WTC11 (cell line): ENCODE results near the gene VIPR2. TPM values are rescaled to one million over a fixed set of nuclear protein-coding genes. Genes with fewer than 3 reads are reported as not detected.

ENCODE experiments used
- ATAC-seq: fragments of 200-7000 bp; cut with Tn5 transposase; 2 replicates; pipeline ENCODE4 v1.10.0; 2021; ENCODE audit warnings: mild to moderate bottlenecking, moderate library complexity
- CTCF ChIA-PET: fragments of 300-600 bp; sonication (Branson Sonifier 250); formaldehyde crosslinking; loops from one replicate; lab custom pipeline; 2021; ENCODE audit warnings: antibody characterized with exemption; lab: Charles Lee
- POLR2A ChIA-PET: fragments of 350-600 bp; sonication (Branson Sonifier 250); formaldehyde crosslinking; loops from one replicate; lab custom pipeline; 2021; ENCODE audit warnings: antibody characterized with exemption; lab: Charles Lee
- DNase-seq: peaks from one replicate; pipeline ENCODE4 v3.0.0; 2021; ENCODE audit warnings: low spot score
- H3K27ac Mint-ChIP-seq: 2 replicates; pipeline ENCODE4 v1.8.0; 2021; ENCODE audit warnings: mixed read lengths
- H3K27me3 Mint-ChIP-seq: 2 replicates; pipeline ENCODE4 v1.8.0; 2021; ENCODE audit warnings: low read depth, mild to moderate bottlenecking, moderate library complexity, mixed read lengths
- H3K36me3 Mint-ChIP-seq: 2 replicates; pipeline ENCODE4 v1.8.0; 2021; ENCODE audit warnings: mixed read lengths
- H3K4me1 Mint-ChIP-seq: 2 replicates; pipeline ENCODE4 v1.8.0; 2022; ENCODE audit warnings: mixed read lengths
- H3K4me3 Mint-ChIP-seq: 2 replicates; pipeline ENCODE4 v1.8.0; 2021; ENCODE audit warnings: mild to moderate bottlenecking, moderate library complexity, mixed read lengths
- H3K9me3 Mint-ChIP-seq: 2 replicates; pipeline ENCODE4 v1.8.0; 2021; ENCODE audit warnings: mixed read lengths
- CREB1 ChIP-seq: sonication (generic); formaldehyde crosslinking; IDR thresholded peaks from 2 replicates; pipeline ENCODE4 v1.8.0; 2023; ENCODE audit warnings: mild to moderate bottlenecking, missing genetic modification reagents
- ESRRA ChIP-seq: sonication (generic); formaldehyde crosslinking; IDR thresholded peaks from 2 replicates; pipeline ENCODE4 v1.8.1; 2022; ENCODE audit warnings: mild to moderate bottlenecking, missing genetic modification reagents, borderline replicate concordance
- ETV6 ChIP-seq: sonication (generic); formaldehyde crosslinking; IDR thresholded peaks from 2 replicates; pipeline ENCODE4 v1.8.1; 2022; ENCODE audit warnings: mild to moderate bottlenecking, missing genetic modification reagents
- FOXJ3 ChIP-seq: sonication (generic); formaldehyde crosslinking; IDR thresholded peaks from 2 replicates; pipeline ENCODE4 v1.9.0; 2021; ENCODE audit warnings: missing genetic modification reagents, mild to moderate bottlenecking, borderline replicate concordance
- FOXK1 ChIP-seq: sonication (generic); formaldehyde crosslinking; IDR thresholded peaks from 2 replicates; pipeline ENCODE4 v1.8.0; 2022; ENCODE audit warnings: mild to moderate bottlenecking, moderate library complexity, missing genetic modification reagents
- GTF2I ChIP-seq: fragments of 250-450 bp; sonication (Bioruptor Pico); conservative IDR thresholded peaks from 2 replicates; pipeline ENCODE4 v1.4.0; 2021; ENCODE audit warnings: mild to moderate bottlenecking
- IRF2 ChIP-seq: sonication (generic); formaldehyde crosslinking; IDR thresholded peaks from 2 replicates; pipeline ENCODE4 v1.8.0; 2022; ENCODE audit warnings: low read depth, missing genetic modification reagents, borderline replicate concordance
- MYBL2 ChIP-seq: sonication (generic); formaldehyde crosslinking; IDR thresholded peaks from 2 replicates; pipeline ENCODE4 v1.8.1; 2023; ENCODE audit warnings: mild to moderate bottlenecking, moderate library complexity, missing genetic modification reagents
- NFE2L1 ChIP-seq: sonication (generic); formaldehyde crosslinking; IDR thresholded peaks from 2 replicates; pipeline ENCODE4 v1.8.1; 2023; ENCODE audit warnings: missing genetic modification reagents
- NR2C2 ChIP-seq: sonication (generic); formaldehyde crosslinking; IDR thresholded peaks from 2 replicates; pipeline ENCODE4 v1.8.0; 2022; ENCODE audit warnings: mild to moderate bottlenecking, missing genetic modification reagents
- NR3C1 ChIP-seq: sonication (generic); formaldehyde crosslinking; conservative IDR thresholded peaks from 2 replicates; pipeline ENCODE4 v1.8.1; 2023; ENCODE audit warnings: low read depth, mild to moderate bottlenecking, missing genetic modification reagents
- PRRX2 ChIP-seq: fragments of 250-450 bp; sonication (Bioruptor Pico); IDR thresholded peaks from 2 replicates; pipeline ENCODE4 v1.8.0; 2021; ENCODE audit warnings: mild to moderate bottlenecking
- TCF7 ChIP-seq: sonication (generic); formaldehyde crosslinking; IDR thresholded peaks from 2 replicates; pipeline ENCODE4 v1.8.0; 2022; ENCODE audit warnings: mild to moderate bottlenecking, low read depth, missing genetic modification reagents, moderate library complexity
- TEAD4 ChIP-seq: sonication (generic); formaldehyde crosslinking; IDR thresholded peaks from 2 replicates; pipeline ENCODE4 v1.8.0; 2022; ENCODE audit warnings: mild to moderate bottlenecking, missing genetic modification reagents
- TP53 ChIP-seq: sonication (generic); formaldehyde crosslinking; IDR thresholded peaks from 2 replicates; pipeline ENCODE4 v1.8.1; 2023; ENCODE audit warnings: mild to moderate bottlenecking, missing genetic modification reagents
- ZNF317 ChIP-seq: sonication (generic); formaldehyde crosslinking; IDR thresholded peaks from 2 replicates; pipeline ENCODE4 v1.8.1; 2023; ENCODE audit warnings: low read depth, mild to moderate bottlenecking, moderate library complexity, missing genetic modification reagents, borderline replicate concordance
- ZNF396 ChIP-seq: fragments of 250-450 bp; sonication (Bioruptor Pico); IDR thresholded peaks from 2 replicates; pipeline ENCODE4 v1.8.0; 2021; ENCODE audit warnings: mild to moderate bottlenecking, moderate library complexity, borderline replicate concordance
- ZNF423 ChIP-seq: fragments of 250-450 bp; sonication (Bioruptor Pico); IDR thresholded peaks from 2 replicates; pipeline ENCODE4 v2.1.2; 2022; ENCODE audit warnings: mild to moderate bottlenecking, moderate library complexity
- total RNA-seq: library from RNA; stranded (reverse); gene quantifications from 3 replicates; pipeline ENCODE4 v1.2.3, GENCODE V29; 2021
- TF ChIP-seq, protein P1 (sequence below): sonication (generic); formaldehyde crosslinking; IDR thresholded peaks from 2 replicates; pipeline ENCODE4 v1.8.1; 2022; ENCODE audit warnings: low read depth, missing genetic modification reagents, borderline replicate concordance
- TF ChIP-seq, protein P2 (sequence below): fragments of 250-450 bp; sonication (Bioruptor Pico); IDR thresholded peaks from 2 replicates; pipeline ENCODE4 v1.9.0; 2021; ENCODE audit warnings: moderate library complexity, mild to moderate bottlenecking, inconsistent platforms, borderline replicate concordance
- TF ChIP-seq, protein P3 (sequence below): fragments of 250-450 bp; sonication (Bioruptor Pico); IDR thresholded peaks from 2 replicates; pipeline ENCODE4 v2.1.2; 2022; ENCODE audit warnings: mild to moderate bottlenecking, moderate library complexity
- TF ChIP-seq, protein P4 (sequence below): fragments of 250-450 bp; sonication (Bioruptor Pico); IDR thresholded peaks from 2 replicates; pipeline ENCODE4 v1.9.0; 2021; ENCODE audit warnings: mild to moderate bottlenecking, borderline replicate concordance
- TF ChIP-seq, protein P5 (sequence below): fragments of 250-450 bp; sonication (Bioruptor Pico); IDR thresholded peaks from 2 replicates; pipeline ENCODE4 v1.8.0; 2021; ENCODE audit warnings: mild to moderate bottlenecking
- TF ChIP-seq, protein P6 (sequence below): sonication (generic); formaldehyde crosslinking; IDR thresholded peaks from 2 replicates; pipeline ENCODE4 v1.8.0; 2023; ENCODE audit warnings: mild to moderate bottlenecking, missing genetic modification reagents

VIPR2 gene
- total RNA-seq, 1 experiment from 2014 or later, result 7.5 TPM

DNA sequence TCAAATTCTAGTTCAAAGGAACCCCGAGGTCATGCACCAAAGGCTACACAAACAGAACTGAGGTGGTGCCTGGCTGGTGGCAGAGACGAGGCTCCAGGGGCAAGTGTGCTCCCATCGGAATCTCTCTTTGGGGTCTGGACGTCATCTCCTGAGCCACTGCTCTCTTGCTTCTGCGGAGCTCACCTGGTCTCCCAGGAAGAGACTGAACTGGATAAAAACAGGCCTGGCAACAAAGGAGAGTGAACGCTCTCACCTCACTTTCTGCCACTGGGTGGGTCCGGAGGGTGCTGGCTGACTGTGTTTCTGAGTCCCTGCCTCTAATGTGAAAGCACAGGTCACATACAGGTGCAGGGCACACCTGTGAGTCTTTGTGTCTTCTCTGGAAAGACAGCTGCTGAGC, 22.4 kb downstream of the VIPR2 start (continued):
- no peak for TF ChIP-seq IRF2 (CRISPR knock-in tag)
- no peak for TF ChIP-seq MYBL2 (CRISPR knock-in tag)
- no peak for TF ChIP-seq PRRX2 (CRISPR knock-in tag)
- no peak for TF ChIP-seq CREB1 (CRISPR knock-in tag)
- TF ChIP-seq TCF7 (CRISPR knock-in tag), result no peak
- no peak for TF ChIP-seq FOXJ3 (CRISPR knock-in tag)
- TF ChIP-seq ETV6, result no peak
- TF ChIP-seq GTF2I (CRISPR knock-in tag), result no peak
- TF ChIP-seq, protein P1, sequence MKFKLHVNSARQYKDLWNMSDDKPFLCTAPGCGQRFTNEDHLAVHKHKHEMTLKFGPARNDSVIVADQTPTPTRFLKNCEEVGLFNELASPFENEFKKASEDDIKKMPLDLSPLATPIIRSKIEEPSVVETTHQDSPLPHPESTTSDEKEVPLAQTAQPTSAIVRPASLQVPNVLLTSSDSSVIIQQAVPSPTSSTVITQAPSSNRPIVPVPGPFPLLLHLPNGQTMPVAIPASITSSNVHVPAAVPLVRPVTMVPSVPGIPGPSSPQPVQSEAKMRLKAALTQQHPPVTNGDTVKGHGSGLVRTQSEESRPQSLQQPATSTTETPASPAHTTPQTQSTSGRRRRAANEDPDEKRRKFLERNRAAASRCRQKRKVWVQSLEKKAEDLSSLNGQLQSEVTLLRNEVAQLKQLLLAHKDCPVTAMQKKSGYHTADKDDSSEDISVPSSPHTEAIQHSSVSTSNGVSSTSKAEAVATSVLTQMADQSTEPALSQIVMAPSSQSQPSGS (CRISPR knock-in tag), result no peak

DNA sequence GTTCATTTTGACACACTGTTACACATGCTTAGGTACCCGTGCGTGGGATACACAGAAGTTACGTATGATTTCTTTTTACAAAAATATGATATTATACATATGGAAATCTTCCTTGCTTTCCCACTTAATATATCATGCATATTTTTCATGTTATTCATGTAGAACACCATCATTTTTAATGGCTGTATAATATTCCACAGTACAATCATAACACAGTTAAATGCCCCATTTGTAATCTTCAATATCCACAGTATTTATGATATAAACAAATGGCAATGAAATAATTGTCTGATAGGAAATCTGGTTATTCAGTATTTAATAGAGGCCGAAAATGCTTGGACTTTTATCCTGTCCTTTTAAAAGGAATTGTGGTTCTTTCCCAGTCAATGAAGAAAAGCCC, 23.2 kb downstream of the VIPR2 start:
- no peak for ATAC-seq
- peaks cover 5% of the 10 kb centered on the region for H3K36me3 Mint-ChIP-seq
- no peak overlapping the region for H3K27ac Mint-ChIP-seq
- peaks cover 12% of the 10 kb centered on the region for H3K9me3 Mint-ChIP-seq
- DNase-seq, result no peak
- TF ChIP-seq NR2C2 (CRISPR knock-in tag) (no peak), CREB1 (CRISPR knock-in tag) (no peak), TP53 (CRISPR knock-in tag) (no peak), NR3C1 (no peak), FOXJ3 (CRISPR knock-in tag) (no peak), ZNF317 (CRISPR knock-in tag) (no peak), ZNF396 (CRISPR knock-in tag) (no peak), ESRRA (CRISPR knock-in tag) (no peak), GTF2I (CRISPR knock-in tag) (no peak), ZNF423 (CRISPR knock-in tag) (no peak), TEAD4 (no peak), ETV6 (no peak), IRF2 (CRISPR knock-in tag) (no peak), NFE2L1 (no peak), FOXK1 (CRISPR knock-in tag) (no peak)
- TF ChIP-seq, protein P2, sequence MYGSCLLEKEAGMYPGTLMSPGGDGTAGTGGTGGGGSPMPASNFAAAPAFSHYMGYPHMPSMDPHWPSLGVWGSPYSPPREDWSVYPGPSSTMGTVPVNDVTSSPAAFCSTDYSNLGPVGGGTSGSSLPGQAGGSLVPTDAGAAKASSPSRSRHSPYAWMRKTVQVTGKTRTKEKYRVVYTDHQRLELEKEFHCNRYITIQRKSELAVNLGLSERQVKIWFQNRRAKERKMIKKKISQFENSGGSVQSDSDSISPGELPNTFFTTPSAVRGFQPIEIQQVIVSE (CRISPR knock-in tag), result no peak
- TF ChIP-seq, protein P3, sequence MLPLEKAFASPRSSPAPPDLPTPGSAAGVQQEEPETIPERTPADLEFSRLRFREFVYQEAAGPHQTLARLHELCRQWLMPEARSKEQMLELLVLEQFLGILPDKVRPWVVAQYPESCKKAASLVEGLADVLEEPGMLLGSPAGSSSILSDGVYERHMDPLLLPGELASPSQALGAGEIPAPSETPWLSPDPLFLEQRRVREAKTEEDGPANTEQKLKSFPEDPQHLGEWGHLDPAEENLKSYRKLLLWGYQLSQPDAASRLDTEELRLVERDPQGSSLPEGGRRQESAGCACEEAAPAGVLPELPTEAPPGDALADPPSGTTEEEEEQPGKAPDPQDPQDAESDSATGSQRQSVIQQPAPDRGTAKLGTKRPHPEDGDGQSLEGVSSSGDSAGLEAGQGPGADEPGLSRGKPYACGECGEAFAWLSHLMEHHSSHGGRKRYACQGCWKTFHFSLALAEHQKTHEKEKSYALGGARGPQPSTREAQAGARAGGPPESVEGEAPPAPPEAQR, result no peak
- TF ChIP-seq, protein P4, sequence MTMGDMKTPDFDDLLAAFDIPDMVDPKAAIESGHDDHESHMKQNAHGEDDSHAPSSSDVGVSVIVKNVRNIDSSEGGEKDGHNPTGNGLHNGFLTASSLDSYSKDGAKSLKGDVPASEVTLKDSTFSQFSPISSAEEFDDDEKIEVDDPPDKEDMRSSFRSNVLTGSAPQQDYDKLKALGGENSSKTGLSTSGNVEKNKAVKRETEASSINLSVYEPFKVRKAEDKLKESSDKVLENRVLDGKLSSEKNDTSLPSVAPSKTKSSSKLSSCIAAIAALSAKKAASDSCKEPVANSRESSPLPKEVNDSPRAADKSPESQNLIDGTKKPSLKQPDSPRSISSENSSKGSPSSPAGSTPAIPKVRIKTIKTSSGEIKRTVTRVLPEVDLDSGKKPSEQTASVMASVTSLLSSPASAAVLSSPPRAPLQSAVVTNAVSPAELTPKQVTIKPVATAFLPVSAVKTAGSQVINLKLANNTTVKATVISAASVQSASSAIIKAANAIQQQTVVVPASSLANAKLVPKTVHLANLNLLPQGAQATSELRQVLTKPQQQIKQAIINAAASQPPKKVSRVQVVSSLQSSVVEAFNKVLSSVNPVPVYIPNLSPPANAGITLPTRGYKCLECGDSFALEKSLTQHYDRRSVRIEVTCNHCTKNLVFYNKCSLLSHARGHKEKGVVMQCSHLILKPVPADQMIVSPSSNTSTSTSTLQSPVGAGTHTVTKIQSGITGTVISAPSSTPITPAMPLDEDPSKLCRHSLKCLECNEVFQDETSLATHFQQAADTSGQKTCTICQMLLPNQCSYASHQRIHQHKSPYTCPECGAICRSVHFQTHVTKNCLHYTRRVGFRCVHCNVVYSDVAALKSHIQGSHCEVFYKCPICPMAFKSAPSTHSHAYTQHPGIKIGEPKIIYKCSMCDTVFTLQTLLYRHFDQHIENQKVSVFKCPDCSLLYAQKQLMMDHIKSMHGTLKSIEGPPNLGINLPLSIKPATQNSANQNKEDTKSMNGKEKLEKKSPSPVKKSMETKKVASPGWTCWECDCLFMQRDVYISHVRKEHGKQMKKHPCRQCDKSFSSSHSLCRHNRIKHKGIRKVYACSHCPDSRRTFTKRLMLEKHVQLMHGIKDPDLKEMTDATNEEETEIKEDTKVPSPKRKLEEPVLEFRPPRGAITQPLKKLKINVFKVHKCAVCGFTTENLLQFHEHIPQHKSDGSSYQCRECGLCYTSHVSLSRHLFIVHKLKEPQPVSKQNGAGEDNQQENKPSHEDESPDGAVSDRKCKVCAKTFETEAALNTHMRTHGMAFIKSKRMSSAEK (CRISPR knock-in tag), result no peak
- TF ChIP-seq, protein P5, sequence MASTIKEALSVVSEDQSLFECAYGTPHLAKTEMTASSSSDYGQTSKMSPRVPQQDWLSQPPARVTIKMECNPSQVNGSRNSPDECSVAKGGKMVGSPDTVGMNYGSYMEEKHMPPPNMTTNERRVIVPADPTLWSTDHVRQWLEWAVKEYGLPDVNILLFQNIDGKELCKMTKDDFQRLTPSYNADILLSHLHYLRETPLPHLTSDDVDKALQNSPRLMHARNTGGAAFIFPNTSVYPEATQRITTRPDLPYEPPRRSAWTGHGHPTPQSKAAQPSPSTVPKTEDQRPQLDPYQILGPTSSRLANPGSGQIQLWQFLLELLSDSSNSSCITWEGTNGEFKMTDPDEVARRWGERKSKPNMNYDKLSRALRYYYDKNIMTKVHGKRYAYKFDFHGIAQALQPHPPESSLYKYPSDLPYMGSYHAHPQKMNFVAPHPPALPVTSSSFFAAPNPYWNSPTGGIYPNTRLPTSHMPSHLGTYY, result no peak
- TF ChIP-seq, protein P6, sequence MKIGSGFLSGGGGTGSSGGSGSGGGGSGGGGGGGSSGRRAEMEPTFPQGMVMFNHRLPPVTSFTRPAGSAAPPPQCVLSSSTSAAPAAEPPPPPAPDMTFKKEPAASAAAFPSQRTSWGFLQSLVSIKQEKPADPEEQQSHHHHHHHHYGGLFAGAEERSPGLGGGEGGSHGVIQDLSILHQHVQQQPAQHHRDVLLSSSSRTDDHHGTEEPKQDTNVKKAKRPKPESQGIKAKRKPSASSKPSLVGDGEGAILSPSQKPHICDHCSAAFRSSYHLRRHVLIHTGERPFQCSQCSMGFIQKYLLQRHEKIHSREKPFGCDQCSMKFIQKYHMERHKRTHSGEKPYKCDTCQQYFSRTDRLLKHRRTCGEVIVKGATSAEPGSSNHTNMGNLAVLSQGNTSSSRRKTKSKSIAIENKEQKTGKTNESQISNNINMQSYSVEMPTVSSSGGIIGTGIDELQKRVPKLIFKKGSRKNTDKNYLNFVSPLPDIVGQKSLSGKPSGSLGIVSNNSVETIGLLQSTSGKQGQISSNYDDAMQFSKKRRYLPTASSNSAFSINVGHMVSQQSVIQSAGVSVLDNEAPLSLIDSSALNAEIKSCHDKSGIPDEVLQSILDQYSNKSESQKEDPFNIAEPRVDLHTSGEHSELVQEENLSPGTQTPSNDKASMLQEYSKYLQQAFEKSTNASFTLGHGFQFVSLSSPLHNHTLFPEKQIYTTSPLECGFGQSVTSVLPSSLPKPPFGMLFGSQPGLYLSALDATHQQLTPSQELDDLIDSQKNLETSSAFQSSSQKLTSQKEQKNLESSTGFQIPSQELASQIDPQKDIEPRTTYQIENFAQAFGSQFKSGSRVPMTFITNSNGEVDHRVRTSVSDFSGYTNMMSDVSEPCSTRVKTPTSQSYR (CRISPR knock-in tag), result no peak
- TF ChIP-seq, all 79 proteins: peak for 0
- no peaks in the 10 kb centered on the region for H3K27me3 Mint-ChIP-seq
- H3K4me3 Mint-ChIP-seq, result no peak overlapping the region
- ChIA-PET POLR2A (no interaction called here), CTCF (no interaction called here)
- 0 out of 2 replicates have a peak, but pooled peaks cover 2% of the 10 kb centered on the region for H3K4me1 Mint-ChIP-seq
